NCI-H748 treated with DMSO at 0.1 percent for 48 hours (cell line): Measurements from ENCODE around the gene ASPDH.

Source experiments
- DNase-seq: peaks from one replicate; lab custom pipeline; 2025; lab: John Stamatoyannopoulos, UW

The ASPDH gene

GRCh38 chr19:50514346-50515167, 844 bp upstream of the ASPDH start:
- no peak for DNase-seq

GRCh38 chr19:50512999-50513745, 541 bp downstream of the ASPDH start:
- DNase-seq: no peak

DNA sequence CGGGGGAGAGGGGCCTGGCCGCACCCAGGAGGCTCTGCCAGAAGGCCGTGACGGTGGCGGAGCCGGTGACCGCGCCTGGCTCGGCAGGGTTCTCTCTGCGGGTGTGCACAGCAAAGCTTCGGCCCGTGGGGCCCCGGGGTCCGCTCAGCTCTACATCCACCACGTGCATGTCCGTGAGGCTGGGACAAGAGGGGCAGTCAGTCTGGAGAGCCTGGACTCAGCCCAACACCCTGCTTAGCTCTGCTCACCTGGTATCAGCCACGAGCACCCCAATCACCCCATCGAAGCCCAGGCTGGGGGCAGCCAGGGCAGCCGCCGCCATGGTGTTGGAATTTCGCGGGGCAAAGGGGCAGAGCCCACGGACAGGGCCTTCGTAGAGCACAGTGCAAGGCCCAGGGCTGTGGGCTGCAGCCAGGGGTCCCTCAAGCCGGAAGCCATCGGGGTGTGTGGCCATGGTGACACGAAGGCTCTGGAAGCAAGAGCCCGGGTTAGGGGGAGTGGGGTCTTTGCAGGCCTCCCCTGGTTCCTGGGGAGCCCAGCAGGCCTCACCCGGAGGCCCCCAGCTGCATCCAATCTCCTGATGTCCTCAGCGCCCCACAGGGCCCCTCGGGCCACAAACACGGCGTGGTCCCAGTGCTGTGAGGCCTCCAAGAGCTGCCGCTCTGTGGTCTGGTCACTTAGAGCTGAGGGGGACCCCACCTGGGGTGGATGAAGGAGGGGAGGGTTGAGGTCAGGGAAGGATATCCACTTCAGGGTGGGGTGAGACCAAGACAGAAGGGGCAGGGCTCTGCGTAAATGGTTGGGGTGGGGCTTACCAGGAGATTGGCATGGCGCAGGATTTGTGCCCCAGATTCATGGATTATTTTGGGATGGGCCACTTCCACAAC, 1.4 kb downstream of the ASPDH start:
- no peak for DNase-seq

- DNase-seq: peak; percentile 99
These were observed 2.5 kb downstream of the ASPDH start, which contains the start of gene JOSD2 for GRCh38 chr19:50511069-50511822. Gene JOSD2 (minus strand): TSS chr19:50511191. CDS start chr19:50510431, 760 bp downstream.

DNA sequence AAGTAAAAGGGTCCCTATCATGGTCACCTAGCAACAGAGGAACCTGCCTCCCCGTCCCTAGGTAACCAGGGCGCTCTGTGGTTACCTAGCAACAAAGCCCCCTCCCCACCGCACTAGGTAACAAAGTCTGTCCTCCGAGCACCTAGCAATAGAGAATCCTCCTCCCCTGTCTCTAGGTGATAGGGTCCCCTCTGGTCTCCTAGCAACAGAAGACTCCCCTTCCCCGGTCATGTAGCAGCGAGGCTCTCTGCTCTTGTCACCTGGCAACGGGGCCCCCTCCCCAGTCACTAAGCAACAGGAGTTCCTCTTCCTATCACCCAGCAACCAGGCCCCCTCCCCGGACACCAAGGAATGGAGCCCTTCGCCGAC, 3.0 kb downstream of the ASPDH start:
- peak; percentile 97 for DNase-seq

GRCh38 chr19:50510121-50510670, 3.5 kb downstream of the ASPDH start:
- no peak for DNase-seq

- DNase-seq: no peak
These were observed 4.3 kb downstream of the ASPDH start for GRCh38 chr19:50509366-50509765.

DNA sequence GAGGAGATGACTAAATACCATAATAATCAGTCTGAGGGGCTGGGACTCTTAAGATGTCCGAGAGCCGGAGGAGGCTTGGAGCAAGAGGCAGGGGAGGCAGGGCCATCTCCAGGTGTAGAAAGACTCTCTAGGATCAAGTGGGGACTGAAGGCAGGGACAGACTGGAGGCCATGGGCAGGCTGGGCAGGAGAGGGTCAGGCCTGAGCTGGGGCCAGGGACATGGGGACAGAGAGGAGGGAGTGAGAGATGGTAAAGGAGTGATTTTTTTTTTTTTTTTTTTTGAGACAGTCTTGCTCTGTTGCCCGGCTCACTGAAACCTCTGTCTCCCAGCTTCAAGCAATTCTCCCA, 4.9 kb downstream of the ASPDH start:
- no peak for DNase-seq

DNA sequence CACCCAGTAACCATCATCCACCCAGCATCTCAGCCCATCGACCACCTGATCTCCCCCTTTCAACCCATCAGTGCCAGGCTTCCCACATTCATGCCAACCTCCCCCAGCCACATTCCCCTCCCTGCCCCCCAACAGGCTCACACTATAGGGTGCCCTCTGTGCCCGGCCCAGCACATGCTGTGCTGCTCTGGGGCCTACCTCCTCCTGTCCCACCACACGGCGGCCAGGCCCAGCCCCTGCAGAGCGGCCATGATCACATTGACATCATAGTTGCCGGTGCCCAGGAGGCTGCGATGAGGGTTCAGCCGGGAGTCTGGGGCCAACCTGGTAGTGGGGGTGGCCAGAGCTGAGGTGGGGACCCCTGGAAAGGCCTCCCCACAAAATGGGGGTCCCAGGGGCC, 6.3 kb downstream of the ASPDH start:
- no peak for DNase-seq

DNA sequence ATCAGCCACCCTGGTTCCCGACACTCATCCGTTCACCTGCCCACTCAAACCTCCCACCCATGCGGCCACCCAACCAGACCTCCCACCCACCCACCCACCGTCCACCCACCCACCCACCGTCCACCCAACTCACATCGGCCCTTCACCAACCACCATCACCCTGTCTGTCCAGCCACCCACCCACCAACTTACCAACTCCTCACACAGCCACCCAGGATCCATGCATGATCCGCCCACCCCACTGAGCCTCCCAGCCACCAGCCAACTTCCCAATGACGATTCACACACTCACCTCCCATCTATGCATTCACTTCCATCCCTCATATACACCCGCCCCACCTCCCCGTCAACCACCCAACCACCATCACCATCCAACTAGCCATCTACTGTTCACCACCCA, 7.0 kb downstream of the ASPDH start:
- no peak for DNase-seq

DNA sequence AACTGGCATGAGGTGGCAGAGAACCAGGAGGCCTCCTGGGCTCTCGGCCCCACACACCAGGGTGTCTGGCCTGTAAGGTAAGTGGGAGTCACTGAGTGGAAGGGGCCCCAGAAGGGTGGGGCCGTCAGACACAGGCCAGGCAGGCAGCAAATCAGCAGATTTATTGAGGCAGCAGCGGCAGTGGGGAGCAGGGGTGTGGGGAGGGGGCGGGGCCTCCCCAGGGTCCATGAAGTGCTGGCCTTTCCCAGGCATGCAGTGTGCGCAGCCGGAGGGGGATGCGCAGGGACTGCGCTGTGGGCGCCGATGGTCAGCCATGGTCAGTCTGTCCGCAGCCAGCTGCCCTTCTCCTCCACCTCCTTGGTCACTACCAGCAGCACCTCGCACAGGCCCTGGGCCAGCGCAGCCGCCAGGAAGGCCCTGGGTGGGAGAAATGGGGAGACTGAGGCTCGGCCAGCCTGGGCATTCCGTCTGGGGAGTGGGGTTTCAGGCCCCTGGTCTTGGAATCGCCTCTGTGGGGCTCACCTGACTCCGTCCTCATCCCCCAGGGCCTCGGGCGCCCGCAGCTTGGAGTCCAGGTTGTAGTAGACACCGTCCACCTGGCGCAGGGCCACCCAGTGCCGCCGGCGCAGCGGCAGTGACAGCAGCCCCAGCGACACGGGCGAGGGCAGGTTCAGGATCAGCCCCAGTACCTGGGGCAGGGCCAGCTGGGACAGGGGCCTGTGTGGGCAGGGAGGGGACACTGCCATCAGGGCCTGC, 7.7 kb downstream of the ASPDH start:
- DNase-seq: no peak

- DNase-seq: no peak
These were observed 11.9 kb downstream of the ASPDH start for GRCh38 chr19:50501568-50502475.

GRCh38 chr19:50501186-50501567, 12.5 kb downstream of the ASPDH start:
- DNase-seq: no peak

DNA sequence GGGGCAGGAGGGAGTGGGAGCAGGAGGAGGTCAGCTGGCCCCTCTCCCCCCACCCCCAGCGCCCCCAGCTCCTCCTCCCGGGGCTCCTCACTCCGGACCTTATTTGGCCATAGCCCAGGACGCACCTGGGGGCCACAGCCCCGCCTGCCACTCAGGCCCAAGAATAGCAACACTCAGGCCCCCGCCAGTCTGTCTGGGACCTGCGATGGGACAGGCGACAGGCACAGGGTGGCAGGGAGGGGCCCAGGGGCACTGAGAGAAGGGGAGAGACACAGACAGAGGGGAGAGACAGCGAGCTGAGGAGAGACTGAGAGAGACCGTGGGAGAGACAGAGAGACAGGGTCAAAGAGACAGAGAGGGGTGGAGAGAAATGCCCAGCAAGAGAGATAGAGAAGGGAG, 13.0 kb downstream of the ASPDH start:
- DNase-seq: no peak

DNA sequence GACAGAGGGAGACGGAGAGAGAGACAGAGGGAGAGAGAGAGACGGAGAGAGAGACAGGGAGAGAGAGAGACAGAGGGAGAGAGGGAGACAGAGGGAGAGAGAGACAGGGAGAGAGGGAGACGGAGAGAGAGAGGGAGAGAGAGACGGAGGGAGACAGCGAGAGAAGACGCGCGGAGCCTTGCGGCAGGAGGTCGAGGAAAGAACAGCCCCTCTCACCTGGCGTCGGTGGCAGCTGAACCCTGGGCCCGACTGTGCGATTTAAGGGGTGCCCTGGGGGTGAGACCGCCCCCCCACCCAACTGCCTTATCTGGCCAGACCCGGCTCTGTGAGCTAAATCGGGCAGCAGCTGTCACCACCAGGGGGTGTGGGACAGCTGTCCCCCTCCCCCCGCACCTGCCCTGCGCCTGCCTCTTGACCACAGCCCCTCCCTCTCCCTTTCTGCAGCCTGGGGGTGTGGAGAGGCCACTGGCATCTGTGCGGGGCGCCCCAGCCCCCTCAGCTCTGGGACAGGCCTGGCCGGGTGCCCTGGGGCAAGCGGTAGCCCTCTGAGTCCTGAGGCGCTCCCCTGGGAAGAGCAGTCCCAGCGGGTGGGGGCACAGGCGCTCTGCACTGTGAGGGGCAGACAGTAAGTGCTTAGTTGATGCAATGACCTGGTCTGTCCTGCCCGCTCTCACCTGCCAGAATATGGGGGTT, 13.5 kb downstream of the ASPDH start:
- no peak for DNase-seq

- no peak for DNase-seq
These were observed 15.3 kb downstream of the ASPDH start for GRCh38 chr19:50498219-50499056.

DNA sequence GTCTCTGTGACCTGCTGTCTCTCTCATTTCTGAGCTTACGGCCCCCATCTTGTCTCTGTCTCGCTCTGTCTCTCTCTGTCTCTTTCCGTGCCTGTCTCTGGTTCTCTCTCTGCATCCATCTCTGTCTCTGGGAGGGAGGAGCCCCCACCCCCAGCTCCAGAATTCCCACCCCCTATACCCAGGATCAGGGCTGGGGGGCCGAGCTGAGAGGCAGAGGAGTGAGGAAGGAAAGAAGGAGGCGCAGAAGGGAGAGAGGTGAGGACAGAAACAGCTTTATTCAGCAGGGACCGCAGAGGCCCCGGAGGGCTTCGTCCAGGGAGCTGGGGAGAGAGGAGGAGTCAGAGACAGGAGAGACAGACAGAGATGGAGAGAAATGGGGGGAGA, 16.7 kb downstream of the ASPDH start:
- DNase-seq: no peak
